Fibroblast of mammary gland (primary cell): ENCODE results near the gene BSPRY.

Source experiments
- DNase-seq: peaks from one replicate; pipeline ENCODE4 v3.0.0-alpha.2; 2010; ENCODE audit warnings: low read depth
- H3K4me3 ChIP-seq: 2 replicates; pipeline ENCODE4 v1.5.1; 2011; ENCODE audit warnings: low read depth, mild to moderate bottlenecking, low read length, moderate library complexity; ENCODE audit not compliant: control insufficient read depth
- CTCF ChIP-seq: conservative IDR thresholded peaks from 2 replicates; pipeline ENCODE4 v1.5.1; 2011; ENCODE audit warnings: low read depth, low read length, inconsistent platforms; ENCODE audit not compliant: control insufficient read depth, insufficient read depth

Gene BSPRY

DNA sequence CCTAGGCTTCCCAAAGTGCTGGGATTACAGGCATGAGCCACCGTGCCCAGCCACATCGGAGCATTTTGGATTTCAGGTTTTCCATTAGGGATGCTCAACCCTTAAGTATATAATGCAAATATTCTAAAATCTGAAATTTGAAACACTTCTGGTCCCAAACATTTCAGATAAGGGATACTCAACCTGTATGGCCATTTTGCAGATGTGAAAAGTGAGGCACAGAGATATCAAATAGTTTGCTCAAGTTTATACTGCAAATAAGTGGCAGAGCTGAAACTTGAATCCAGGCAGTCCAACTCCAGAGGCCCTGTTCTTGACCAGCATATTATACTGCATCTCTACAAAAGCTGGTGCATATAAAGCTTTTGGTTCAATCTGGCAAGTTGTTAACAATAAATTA is 11.6 kb upstream of the BSPRY start:
- no peak for TF ChIP-seq CTCF
- no peak for DNase-seq

GRCh38 chr9:113340011-113340699 is 9.2 kb upstream of the BSPRY start, which contains the start of gene WDR31:
Gene WDR31 (minus strand): TSS chr9:113340275. CDS start chr9:113332022, 8,253 bp downstream.
- peak; percentile 86 for DNase-seq
- H3K4me3 ChIP-seq, result peak within 1 kb of the TSS; percentile 86
- TF ChIP-seq CTCF, result no peak

More for the DNA sequence above, 11.6 kb upstream of the BSPRY start:
- no peak overlapping the region for H3K4me3 ChIP-seq

DNA sequence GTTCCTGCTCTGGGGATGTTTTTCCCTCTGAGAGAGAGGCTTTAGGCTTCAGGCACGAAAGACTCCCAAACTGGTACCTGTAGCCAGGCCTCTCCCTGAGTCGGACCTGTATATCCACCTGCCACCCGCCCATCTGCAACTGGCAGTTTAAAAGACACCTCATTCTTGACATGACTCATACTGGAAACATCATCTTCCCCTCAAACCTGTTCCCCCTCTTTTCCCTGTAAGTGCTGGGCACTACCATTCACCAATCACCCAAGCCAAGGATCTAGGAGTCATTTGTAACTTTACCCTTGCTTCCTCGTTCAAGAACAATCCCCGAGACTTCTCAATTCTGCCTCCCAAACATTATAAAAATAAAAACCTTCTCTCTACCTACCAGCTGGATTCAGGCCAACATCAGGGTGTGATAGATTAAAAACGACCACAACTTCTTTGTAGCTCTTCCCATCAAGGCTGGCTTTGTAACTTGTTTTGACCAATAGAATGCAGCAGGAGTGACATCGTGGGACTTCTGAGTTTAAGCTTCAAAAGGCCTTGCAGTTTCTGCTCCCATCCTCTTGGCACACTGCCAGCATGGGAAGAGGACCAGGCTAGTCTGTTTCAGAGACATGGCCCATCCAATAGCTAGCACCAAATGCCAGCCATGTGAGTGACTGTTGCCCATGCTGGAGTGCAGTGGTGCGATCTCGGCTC is 7.5 kb upstream of the BSPRY start:
- no peak for TF ChIP-seq CTCF
- no peak overlapping the region for H3K4me3 ChIP-seq
- DNase-seq, result no peak

GRCh38 chr9:113343732-113344231 is 5.6 kb upstream of the BSPRY start:
- peak; percentile 46 for DNase-seq
- no peak for TF ChIP-seq CTCF
- H3K4me3 ChIP-seq, result no peak overlapping the region

DNA sequence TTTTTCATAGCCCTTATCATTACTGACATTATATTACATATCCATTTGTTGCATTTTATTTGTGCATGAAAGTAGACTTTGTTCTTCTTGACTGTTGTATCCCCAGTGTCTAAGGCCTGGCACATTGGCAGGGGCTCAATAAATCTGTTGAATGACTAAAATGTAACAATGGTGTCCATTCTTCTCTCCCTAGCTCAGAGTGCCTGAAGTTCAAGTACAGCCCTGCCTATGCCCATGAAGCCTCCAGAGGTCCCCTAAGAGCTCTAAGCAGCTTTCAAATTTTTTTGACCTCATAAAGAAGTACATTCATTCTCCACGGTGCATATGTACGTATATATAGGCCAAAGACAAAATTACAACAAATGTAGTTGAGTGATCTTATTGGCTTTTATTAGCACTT is 4.2 kb upstream of the BSPRY start:
- no peak for DNase-seq
- no peak for TF ChIP-seq CTCF

DNA sequence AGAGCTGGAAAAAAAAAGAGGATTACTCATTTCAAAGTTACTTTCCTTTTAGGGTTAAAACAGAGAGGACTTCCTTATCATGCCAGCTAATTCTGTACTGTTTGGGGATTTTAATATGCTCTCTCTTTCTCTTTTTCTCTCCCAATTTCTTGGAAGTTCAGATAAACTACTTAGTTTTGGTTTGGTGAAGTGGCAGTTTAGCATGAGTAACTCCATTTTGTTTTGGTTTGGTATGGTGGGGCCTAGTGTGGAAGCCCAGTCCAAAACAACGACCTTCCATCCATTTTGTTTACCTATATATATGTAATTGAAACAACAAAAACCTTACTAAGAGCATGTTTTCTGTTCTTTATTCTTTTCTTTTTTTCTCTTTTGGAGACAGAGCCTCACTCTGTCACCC is 3.7 kb upstream of the BSPRY start:
- no peak for DNase-seq
- no peak overlapping the region for H3K4me3 ChIP-seq
- TF ChIP-seq CTCF, result no peak

More for the DNA sequence above, 4.2 kb upstream of the BSPRY start:
- H3K4me3 ChIP-seq, result no peak overlapping the region
